ENCODE measurements around the gene FRYL. TPM values are rescaled to one million over a fixed set of nuclear protein-coding genes. Genes with fewer than 3 reads are reported as not detected.

Gene FRYL
- total RNA-seq, 1 experiment from 2014 or later, result 29.9 TPM

DNA sequence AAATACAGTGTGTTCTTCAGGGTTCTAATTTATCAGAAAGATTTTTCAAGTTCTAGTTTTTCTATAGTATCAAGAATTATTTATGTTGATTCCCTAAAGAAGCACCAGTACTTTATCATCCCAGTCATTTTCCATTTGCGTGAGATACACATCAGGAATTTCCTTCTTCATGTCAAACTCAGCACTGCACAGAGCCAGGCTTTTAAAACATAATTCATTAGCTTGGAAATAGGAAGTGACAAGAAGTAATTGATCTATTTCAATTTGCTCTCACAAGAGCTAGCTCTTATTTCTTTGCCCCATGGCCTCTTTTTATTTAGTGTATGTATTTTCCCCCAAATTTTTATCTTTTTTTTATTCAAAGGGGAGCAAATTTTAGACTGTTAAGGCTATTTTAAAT is 309.9 kb downstream of the FRYL start:
- H2AFZ ChIP-seq (ENCODE audit: low read length), result no peak overlapping the region
- no peaks in the 10 kb centered on the region for H3K4me1 ChIP-seq (ENCODE audit: insufficient read depth, low read length)
- ATAC-seq, result no peak
- H3K9me2 ChIP-seq (replicated peaks; ENCODE audit: low read length), result no peaks in the 10 kb centered on the region
- H3K27ac ChIP-seq (ENCODE audit: low read length), result no peak overlapping the region
- no peak overlapping the region for H3K4me3 ChIP-seq (ENCODE audit: low read length)
- H3K27me3 ChIP-seq (ENCODE audit: low read length), result no peaks in the 10 kb centered on the region
- no peaks in the 10 kb centered on the region for H3F3A ChIP-seq (ENCODE audit: low read length, unreplicated experiment)
- ChIA-PET CTCF (no interaction called here), POLR2A (ENCODE audit: unreplicated experiment) (no interaction called here)
- DNase-seq, result no peak
- H3K36me3 ChIP-seq (ENCODE audit: low read depth, low read length), result no peaks in the 10 kb centered on the region
- no peaks in the 10 kb centered on the region for H3K9me3 ChIP-seq (ENCODE audit: low read length)
- H4K20me1 ChIP-seq (ENCODE audit: low read length), result no peaks in the 10 kb centered on the region
- no peak overlapping the region for H3K4me2 ChIP-seq (ENCODE audit: low read length)
- no TSS peak for BruUV-seq (replicated peaks)
- no peak overlapping the region for H3K9ac ChIP-seq (ENCODE audit: low read length)
- no peak for TF ChIP-seq EZH2 (IDR thresholded peaks at IDR 0.05; ENCODE audit: low read length, unreplicated experiment)
- TF ChIP-seq, protein P1, sequence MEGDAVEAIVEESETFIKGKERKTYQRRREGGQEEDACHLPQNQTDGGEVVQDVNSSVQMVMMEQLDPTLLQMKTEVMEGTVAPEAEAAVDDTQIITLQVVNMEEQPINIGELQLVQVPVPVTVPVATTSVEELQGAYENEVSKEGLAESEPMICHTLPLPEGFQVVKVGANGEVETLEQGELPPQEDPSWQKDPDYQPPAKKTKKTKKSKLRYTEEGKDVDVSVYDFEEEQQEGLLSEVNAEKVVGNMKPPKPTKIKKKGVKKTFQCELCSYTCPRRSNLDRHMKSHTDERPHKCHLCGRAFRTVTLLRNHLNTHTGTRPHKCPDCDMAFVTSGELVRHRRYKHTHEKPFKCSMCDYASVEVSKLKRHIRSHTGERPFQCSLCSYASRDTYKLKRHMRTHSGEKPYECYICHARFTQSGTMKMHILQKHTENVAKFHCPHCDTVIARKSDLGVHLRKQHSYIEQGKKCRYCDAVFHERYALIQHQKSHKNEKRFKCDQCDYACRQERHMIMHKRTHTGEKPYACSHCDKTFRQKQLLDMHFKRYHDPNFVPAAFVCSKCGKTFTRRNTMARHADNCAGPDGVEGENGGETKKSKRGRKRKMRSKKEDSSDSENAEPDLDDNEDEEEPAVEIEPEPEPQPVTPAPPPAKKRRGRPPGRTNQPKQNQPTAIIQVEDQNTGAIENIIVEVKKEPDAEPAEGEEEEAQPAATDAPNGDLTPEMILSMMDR (conservative IDR thresholded peaks at IDR 0.05; ENCODE audit: low read depth, low read length), result no peak
- no peak for TF ChIP-seq EZH2phosphoT487 (IDR thresholded peaks at IDR 0.05; ENCODE audit: borderline replicate concordance, low read length)
- no peaks in the 10 kb centered on the region for H3K79me2 ChIP-seq (ENCODE audit: low read length)
- intact Hi-C loops (cut with micrococcal nuclease), result no loop called here

DNA sequence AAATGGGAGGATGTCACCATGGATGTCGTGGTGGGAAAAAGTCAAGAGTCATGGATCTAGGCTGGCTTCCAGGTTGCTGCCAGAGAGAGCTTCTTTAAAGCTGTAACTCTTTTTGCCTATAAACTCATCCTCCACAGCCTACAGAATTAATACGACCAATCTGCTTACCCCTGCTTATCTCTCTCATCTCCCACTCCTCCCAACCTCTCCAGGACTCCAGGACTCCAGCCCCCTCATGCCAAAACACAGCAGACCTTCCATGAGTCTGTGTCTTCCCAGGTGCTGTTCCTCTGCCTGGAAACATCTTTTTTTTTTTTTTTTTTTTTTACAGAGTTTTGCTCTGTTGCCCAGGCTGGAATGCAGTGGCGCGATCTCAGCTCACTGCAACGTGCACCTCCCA is 312.2 kb downstream of the FRYL start:
- no TSS peak for BruUV-seq (replicated peaks)
- Histone ChIP-seq H3K4me1 (ENCODE audit: insufficient read depth, low read length) (no peaks in the 10 kb centered on the region), H3K4me3 (ENCODE audit: low read length) (no peak overlapping the region), H3K36me3 (ENCODE audit: low read depth, low read length) (no peaks in the 10 kb centered on the region), H3K27ac (ENCODE audit: low read length) (no peak overlapping the region), H2AFZ (ENCODE audit: low read length) (no peak overlapping the region), H3K9me2 (replicated peaks; ENCODE audit: low read length) (no peaks in the 10 kb centered on the region), H4K20me1 (ENCODE audit: low read length) (no peaks in the 10 kb centered on the region), H3K4me2 (ENCODE audit: low read length) (no peak overlapping the region), H3F3A (ENCODE audit: low read length, unreplicated experiment) (no peaks in the 10 kb centered on the region), H3K9ac (ENCODE audit: low read length) (no peak overlapping the region), H3K79me2 (ENCODE audit: low read length) (no peaks in the 10 kb centered on the region), H3K27me3 (ENCODE audit: low read length) (no peaks in the 10 kb centered on the region), H3K9me3 (ENCODE audit: low read length) (no peaks in the 10 kb centered on the region)
- TF ChIP-seq, protein P1 (conservative IDR thresholded peaks at IDR 0.05; ENCODE audit: low read depth, low read length), result no peak
- TF ChIP-seq EZH2phosphoT487 (IDR thresholded peaks at IDR 0.05; ENCODE audit: borderline replicate concordance, low read length) (no peak), EZH2 (IDR thresholded peaks at IDR 0.05; ENCODE audit: low read length, unreplicated experiment) (no peak)
- intact Hi-C loops (cut with micrococcal nuclease), result no loop called here
- CTCF ChIA-PET, result no interaction called here
- POLR2A ChIA-PET (ENCODE audit: unreplicated experiment), result no interaction called here
- DNase-seq, result no peak
- no peak for ATAC-seq

DNA sequence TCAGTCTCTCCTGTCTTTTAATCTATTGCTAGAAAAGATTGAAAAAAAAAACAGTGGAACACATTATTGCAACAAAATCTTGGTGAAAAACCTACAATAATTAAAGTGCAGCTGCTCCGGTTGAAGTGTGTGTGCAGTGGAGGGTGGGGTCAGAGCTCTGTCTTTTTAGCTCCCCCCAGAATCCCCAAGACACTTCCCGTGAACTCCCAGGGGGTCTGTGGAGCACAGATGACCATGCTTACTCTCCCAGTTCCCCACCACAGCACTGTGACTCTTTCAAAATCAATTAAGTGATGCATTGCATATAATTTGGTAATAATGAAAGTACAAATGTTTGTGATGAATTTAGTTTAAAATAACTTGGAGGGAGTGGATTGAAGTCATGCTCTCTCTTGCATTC is 312.6 kb downstream of the FRYL start:
- no peaks in the 10 kb centered on the region for H3K9me3 ChIP-seq (ENCODE audit: low read length)
- H3K4me3 ChIP-seq (ENCODE audit: low read length), result no peak overlapping the region
- H4K20me1 ChIP-seq (ENCODE audit: low read length), result no peaks in the 10 kb centered on the region
- no peaks in the 10 kb centered on the region for H3K27me3 ChIP-seq (ENCODE audit: low read length)
- ChIA-PET CTCF (no interaction called here), POLR2A (ENCODE audit: unreplicated experiment) (no interaction called here)
- H3K4me1 ChIP-seq (ENCODE audit: insufficient read depth, low read length), result no peaks in the 10 kb centered on the region
- no peaks in the 10 kb centered on the region for H3K36me3 ChIP-seq (ENCODE audit: low read depth, low read length)
- H2AFZ ChIP-seq (ENCODE audit: low read length), result no peak overlapping the region
- H3K27ac ChIP-seq (ENCODE audit: low read length), result no peak overlapping the region
- no peaks in the 10 kb centered on the region for H3K9me2 ChIP-seq (replicated peaks; ENCODE audit: low read length)
- no peak for DNase-seq
- TF ChIP-seq, protein P1 (conservative IDR thresholded peaks at IDR 0.05; ENCODE audit: low read depth, low read length), result no peak
- TF ChIP-seq EZH2 (IDR thresholded peaks at IDR 0.05; ENCODE audit: low read length, unreplicated experiment) (no peak), EZH2phosphoT487 (IDR thresholded peaks at IDR 0.05; ENCODE audit: borderline replicate concordance, low read length) (no peak)
- BruUV-seq (replicated peaks), result no TSS peak
- ATAC-seq, result no peak
- H3K9ac ChIP-seq (ENCODE audit: low read length), result no peak overlapping the region
- H3F3A ChIP-seq (ENCODE audit: low read length, unreplicated experiment), result no peaks in the 10 kb centered on the region
- H3K4me2 ChIP-seq (ENCODE audit: low read length), result no peak overlapping the region
- H3K79me2 ChIP-seq (ENCODE audit: low read length), result no peaks in the 10 kb centered on the region
- intact Hi-C loops (cut with micrococcal nuclease), result no loop called here

Data from PC-3 (cell line).